GM21423 (cell line): ENCODE data around the gene HAO2.
"Not testable (repeated sequence)": the region's sequence is repeated elsewhere in the genome, so short reads cannot be mapped to it uniquely, and the experiment has no call there.

Experiments used
- ATAC-seq: cut with Tn5 transposase; IDR thresholded peaks from one replicate; pipeline ENCODE4 v1.9.1; 2021; ENCODE audit warnings: mild to moderate bottlenecking, moderate library complexity; ENCODE audit not compliant: unreplicated experiment

HAO2 gene

DNA sequence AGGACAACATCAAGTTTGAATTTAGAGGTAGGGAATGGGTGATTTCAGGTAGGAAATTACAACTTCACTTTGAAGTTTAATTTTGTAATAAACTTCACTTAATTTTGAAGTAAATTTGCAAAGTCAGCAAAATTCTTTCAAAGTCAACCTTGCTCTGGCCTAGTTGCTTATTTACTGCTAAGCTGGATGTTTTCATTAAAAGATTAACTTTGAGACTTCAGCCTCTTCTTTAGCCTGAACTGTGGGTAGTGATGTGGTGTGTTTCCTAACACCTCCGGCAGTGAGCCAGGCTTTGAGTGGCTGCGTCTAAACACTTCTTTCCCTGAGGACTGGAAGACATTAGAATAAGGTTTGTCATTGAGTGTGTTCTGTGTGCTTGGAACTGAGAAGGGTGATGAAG lies at the start of gene HAO2:
TSS of gene HAO2 (plus strand) at position 232 of the 400 bp plus-strand sequence. CDS start 12,301 bp downstream, outside the sequence.
- ATAC-seq: no peak

DNA sequence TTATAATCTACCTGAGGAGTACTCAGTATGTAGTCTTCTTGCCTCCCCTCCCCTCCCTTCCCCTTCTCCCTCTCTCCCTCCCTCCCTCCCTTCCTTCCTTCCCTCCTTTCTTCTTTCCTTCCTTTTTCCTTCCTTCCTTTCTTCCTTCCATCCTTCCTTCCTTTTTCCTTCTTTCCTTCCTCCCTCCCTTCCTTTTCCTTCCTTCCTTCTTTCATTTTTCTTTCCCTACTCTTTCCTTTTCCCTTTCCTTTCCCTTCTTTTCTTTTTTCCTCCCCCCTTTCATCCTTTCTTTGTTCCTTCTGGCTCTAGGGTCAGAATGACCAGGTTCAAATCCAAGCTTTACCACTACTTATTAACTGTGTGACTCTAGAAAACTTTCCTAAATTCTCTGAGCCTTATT lies 48.5 kb upstream of the HAO2 start:
- ATAC-seq: no peak

- ATAC-seq: no peak
These were observed 46.7 kb upstream of the HAO2 start for GRCh38 chr1:119321666-119322419.

DNA sequence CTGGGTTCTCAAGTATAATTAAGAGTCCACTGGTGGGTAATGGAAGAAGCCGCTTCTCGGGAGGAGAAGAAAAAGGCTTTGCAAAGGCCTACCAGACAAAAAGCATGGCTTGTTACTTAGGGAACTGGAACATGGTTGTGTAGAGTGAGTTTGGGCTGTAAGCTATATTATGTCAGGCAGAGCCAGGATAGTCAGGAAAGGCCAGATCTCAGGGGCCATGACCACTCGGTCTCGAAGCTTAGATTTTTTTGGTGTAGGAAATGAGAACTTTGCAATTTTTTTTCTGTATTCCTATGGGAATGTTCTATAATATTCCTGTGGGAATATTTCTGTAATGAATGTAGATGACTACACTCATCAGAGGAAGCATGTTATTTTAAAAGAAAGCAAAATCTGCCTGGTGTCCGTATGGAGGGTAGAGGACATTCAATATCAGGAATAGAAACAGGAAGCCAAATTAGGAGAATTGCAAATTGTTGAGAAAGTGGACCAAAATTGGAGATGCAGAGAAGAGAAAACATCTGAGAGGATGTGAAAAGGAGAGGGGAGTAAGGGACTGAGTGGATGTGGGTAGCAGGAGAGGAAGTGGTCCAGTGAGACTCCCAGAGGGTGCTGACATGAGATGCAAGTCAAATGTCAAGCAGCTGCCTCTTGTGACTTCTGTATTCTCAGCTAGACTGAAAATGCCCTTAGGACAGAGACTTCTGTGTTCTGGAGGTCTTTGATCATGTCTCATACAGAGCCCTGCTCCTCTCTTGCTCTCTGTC lies 45.2 kb upstream of the HAO2 start:
- peak; percentile 83 for ATAC-seq

DNA sequence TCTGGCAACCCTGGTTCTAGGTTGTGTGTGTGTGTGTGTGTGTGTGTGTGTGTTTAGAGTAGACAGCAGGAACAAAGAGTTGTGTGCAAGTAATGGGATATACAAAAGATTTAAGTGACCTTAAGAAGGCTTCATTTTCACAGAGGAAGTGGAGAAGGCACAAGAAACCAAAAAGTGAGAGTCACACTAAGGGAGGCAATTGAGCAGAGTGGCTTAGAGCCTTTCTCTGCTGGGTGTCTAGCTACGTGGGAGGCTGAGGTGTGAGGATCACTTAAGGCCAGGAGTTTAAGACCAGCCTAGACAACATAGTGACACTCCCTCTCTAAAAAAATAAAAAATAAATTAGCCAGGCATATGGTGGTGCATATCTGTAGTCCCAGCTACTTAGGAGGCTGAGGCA lies 44.4 kb upstream of the HAO2 start:
- ATAC-seq: no peak

- ATAC-seq: no peak
These were observed 42.3 kb upstream of the HAO2 start for GRCh38 chr1:119326251-119326650.

DNA sequence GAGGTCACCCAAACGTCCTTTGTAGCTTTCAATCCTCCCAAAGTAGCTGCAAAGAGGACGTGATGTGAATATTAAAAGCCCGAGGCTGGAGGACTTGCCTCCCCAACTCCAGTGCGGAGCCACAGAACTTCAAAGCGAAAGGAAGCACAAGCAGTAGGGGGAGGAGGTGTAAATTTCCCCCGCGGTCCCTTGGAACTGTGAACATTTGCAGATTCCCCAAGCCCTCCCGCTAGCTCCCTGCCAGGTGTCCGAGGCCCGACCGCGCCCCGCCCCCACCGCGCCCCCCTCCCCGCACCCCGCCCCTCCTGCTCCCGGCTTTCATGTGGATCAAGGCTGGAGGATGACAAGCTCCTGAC lies 41.5 kb upstream of the HAO2 start:
- ATAC-seq: no peak

- ATAC-seq: no peak
These were observed 41.0 kb upstream of the HAO2 start for GRCh38 chr1:119327450-119328155.

GRCh38 chr1:119329541-119330461 lies 38.8 kb upstream of the HAO2 start:
- no peak for ATAC-seq

DNA sequence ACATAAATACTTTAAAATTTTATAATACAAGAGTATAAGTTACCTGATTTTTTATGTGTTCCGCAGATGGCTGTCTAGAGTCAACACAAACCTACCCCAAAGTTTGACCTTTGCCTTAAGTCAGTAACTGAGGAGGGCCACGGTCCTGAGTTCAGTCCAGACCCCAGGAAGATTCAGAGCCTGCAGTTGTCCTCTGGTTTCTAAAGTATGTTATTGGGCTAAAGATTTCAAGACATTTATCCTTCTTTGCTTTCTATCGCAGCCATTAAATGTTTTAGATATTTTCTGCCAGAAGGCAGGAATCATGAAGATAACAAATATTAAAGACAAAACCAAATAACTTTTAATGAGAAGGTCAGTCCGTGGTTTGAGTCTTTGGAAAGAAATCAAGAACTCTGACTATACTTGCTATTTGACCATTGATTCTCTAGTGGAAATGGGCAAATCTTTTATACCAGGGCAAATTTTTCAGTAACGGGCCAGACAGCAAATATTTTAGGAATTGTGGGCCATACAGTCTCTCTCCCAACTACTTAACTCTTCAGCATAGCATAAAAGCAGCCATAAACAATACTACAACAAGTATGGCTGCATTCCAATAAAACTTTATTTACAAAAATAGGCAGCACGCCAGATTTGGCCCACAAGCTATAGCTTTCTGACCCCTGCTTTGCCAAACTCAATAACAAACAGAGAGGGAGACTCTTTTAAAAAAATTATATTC lies 38.0 kb upstream of the HAO2 start:
- ATAC-seq: no peak

DNA sequence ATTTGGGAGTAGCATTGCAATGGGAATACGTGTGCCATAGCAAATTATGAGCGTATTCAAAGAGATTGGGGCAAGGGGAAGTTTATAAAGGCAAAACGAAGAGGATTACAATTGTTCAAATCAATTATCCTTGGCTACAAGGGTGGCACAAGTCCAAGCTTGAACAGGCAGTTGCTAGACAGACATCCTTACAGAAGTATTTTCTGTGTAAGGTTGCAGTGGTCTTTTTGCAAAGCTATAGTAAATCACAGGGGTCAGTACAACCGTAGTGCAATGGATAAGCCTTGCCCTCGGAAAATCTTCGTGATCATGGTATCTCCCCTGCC lies 37.4 kb upstream of the HAO2 start:
- ATAC-seq: no peak

- ATAC-seq: no peak
These were observed 36.7 kb upstream of the HAO2 start for GRCh38 chr1:119331915-119332314.

DNA sequence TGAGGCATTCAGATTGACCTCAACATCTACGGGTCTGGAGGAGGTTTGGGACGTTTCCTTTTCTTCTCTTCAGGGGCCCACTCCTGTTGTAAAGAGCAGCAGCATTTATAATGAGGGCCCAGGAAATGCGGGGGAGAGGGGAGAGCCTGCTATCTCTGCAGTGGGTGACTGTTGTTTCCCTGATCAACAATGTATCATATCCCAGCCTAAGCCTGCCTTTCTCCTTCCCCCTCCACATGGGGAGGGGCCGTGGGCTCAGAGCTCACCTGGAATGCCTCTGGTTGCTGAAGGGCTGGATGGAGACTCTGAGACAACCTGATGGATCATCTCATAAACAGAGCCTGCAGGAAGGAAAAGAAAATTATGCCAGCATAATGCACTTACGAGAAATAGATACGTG lies 36.0 kb upstream of the HAO2 start:
- no peak for ATAC-seq

DNA sequence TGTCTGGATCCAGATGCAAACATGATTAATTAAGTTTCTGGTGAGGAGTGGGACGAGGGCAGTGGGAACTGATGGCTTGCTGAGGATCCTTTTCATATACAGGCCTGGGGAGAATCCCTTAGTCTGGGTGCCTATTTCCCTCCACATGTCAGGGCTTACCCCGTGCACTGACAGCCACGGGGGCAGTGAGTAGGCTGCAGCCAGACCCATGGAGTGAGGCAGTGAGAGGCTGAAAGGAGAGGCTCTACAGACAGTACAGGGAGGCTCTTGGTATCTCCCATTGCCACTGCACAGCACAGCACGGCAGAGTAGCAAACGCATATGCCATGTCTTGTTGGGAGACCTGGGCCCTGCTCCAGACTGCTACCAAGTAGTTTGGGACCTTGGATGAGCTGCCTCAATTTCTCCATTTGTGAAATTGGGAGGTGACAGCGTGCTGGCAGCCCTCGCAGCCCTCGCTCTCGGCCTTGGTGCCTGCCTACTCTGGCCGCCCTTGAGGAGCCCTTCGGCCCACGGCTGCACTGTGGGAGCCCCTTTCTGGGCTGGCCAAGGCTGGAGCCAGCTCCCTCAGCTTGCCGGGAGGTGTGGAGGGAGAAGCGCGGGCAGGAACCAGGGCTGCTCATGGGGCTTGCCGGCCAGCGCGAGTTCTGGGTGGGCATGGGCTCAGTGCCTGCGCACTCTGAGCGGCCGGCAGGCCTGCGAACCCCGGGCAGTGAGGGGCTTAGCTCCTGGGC lies 35.3 kb upstream of the HAO2 start:
- ATAC-seq: no peak

DNA sequence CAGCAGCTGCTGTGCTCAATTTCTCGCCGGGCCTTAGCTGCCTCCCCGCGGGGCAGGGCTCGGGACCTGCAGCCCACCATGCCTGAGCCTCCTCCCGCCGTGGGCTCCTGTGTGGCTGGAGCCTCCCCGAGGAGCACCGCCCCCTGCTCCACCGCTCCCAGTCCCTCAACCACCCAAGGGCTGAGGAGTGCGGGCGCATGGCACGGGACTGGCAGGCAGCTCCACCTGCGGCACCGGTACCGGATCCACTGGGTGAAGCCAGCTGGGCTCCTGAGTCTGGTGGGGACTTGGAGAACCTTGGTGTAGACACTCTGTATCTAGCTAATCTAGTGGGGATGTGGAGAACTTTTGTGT lies 34.7 kb upstream of the HAO2 start:
- ATAC-seq: not testable (repeated sequence)

DNA sequence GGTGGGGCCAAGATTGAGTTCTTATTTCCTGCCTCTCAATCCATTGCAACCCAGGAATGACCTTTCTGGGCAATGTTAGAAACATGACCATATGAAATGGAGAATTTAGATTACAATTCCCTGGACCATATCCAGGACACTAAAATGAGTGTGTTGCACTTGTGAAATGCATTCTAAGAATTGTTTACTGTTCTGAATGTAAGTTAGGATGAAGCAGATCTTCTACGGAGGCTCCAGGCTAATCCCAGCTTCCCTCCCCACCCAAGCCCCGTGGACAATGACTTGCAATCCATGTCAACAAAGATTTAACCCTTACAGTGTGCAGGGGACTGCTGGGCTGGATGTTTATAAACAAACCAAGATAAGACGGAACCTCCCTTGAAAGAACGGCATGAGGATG lies 31.7 kb upstream of the HAO2 start:
- ATAC-seq: no peak

DNA sequence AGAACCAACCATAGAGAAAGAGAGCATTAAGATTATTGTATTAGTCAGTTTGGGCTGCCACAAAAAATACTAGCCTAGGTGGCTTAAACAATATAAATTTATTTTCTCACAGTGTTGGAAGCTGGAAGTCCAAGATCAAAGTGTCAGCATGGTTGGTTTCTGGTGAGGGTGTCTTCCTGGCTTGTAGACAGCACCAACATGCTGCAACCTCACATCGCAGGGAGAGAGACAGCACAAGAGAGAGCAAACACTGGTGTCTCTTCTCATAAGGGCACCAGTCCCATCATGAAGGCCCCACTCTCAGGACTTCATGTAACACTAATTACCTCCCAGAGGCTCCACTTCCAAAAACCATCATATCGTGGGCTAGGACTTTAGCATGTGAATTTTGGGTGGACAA lies 30.6 kb upstream of the HAO2 start:
- ATAC-seq: no peak

GRCh38 chr1:119338757-119339156 lies 29.8 kb upstream of the HAO2 start:
- ATAC-seq: no peak

- no peak for ATAC-seq
These were observed 27.7 kb upstream of the HAO2 start for GRCh38 chr1:119340861-119341261.
